Smooth muscle cell (in vitro differentiated cells): ENCODE data around the gene CEBPB. TPM values are rescaled to one million over a fixed set of nuclear protein-coding genes. Genes with fewer than 3 reads are reported as not detected.

ENCODE experiments used
- DNase-seq: peaks from one replicate; lab custom pipeline; 2025; ENCODE audit not compliant: unreplicated experiment; lab: John Stamatoyannopoulos, UW
- H2AFZ ChIP-seq: fragments of 200-600 bp; sonication (generic); 2 replicates; pipeline ENCODE4 v1.6.0; 2016; ENCODE audit warnings: antibody characterized with exemption, low read depth, mild to moderate bottlenecking
- H3F3A ChIP-seq: fragments of 200-600 bp; sonication (generic); 2 replicates; pipeline ENCODE4 v1.6.0; 2017; ENCODE audit warnings: antibody characterized with exemption, low read depth
- H3K27ac ChIP-seq: fragments of 200-600 bp; sonication (generic); 2 replicates; pipeline ENCODE4 v1.5.1; 2016; ENCODE audit warnings: low read depth, mild to moderate bottlenecking
- H3K27me3 ChIP-seq: fragments of 200-600 bp; sonication (generic); 2 replicates; pipeline ENCODE4 v1.6.1; 2016; ENCODE audit warnings: low read depth, mild to moderate bottlenecking
- H3K36me3 ChIP-seq: fragments of 200-600 bp; sonication (generic); 2 replicates; pipeline ENCODE4 v1.5.1; 2016; ENCODE audit warnings: low read depth
- H3K4me1 ChIP-seq: fragments of 200-600 bp; sonication (generic); 2 replicates; pipeline ENCODE4 v1.5.1; 2016; ENCODE audit warnings: low read depth
- H3K4me2 ChIP-seq: fragments of 200-600 bp; sonication (generic); 2 replicates; pipeline ENCODE4 v1.6.0; 2016; ENCODE audit warnings: mild to moderate bottlenecking
- H3K4me3 ChIP-seq: fragments of 200-600 bp; sonication (generic); 2 replicates; pipeline ENCODE4 v1.5.1; 2016; ENCODE audit warnings: mild to moderate bottlenecking
- H3K79me2 ChIP-seq: fragments of 200-600 bp; sonication (generic); 2 replicates; pipeline ENCODE4 v1.6.0; 2016; ENCODE audit warnings: low read depth, mild to moderate bottlenecking
- H3K9ac ChIP-seq: fragments of 200-600 bp; sonication (generic); 2 replicates; pipeline ENCODE4 v1.6.0; 2016; ENCODE audit warnings: low read depth
- H3K9me3 ChIP-seq: fragments of 200-600 bp; sonication (generic); replicated peaks from 2 replicates; pipeline ENCODE4 v1.5.1; 2016; ENCODE audit warnings: low read depth
- H4K20me1 ChIP-seq: fragments of 200-600 bp; sonication (generic); 2 replicates; pipeline ENCODE4 v1.6.0; 2016; ENCODE audit warnings: low read depth
- WGBS: methylation state at CpG from one replicate; pipeline ENCODE4 v1.1.7; 2016; ENCODE audit warnings: low lambda C conversion rate; 5-methylcytosine and 5-hydroxymethylcytosine counted together
- polyA plus RNA-seq: library from polyadenylated mRNA; unstranded; fragments of >200 nt; fragmentation: Nextera tagmentation; extraction: Ambion mirVana; gene quantifications from 2 replicates; pipeline ENCODE4 v1.2.1, GENCODE V29; 2016
- total RNA-seq: library from RNA; depleted of rRNA; stranded (reverse); fragments of >200 nt; gene quantifications from 2 replicates; pipeline ENCODE4 v1.2.3, GENCODE V29; 2014
- TF ChIP-seq, protein P1 (sequence below): fragments of 200-600 bp; sonication (generic); IDR thresholded peaks from 2 replicates; pipeline ENCODE4 v1.5.1; 2017; ENCODE audit warnings: borderline replicate concordance, mild to moderate bottlenecking, antibody characterized with exemption; ENCODE audit not compliant: insufficient read depth, poor library complexity, severe bottlenecking

The CEBPB gene
- total and polyA plus RNA-seq, 2 experiments from 2014 or later: 38.0 to 117 TPM

DNA sequence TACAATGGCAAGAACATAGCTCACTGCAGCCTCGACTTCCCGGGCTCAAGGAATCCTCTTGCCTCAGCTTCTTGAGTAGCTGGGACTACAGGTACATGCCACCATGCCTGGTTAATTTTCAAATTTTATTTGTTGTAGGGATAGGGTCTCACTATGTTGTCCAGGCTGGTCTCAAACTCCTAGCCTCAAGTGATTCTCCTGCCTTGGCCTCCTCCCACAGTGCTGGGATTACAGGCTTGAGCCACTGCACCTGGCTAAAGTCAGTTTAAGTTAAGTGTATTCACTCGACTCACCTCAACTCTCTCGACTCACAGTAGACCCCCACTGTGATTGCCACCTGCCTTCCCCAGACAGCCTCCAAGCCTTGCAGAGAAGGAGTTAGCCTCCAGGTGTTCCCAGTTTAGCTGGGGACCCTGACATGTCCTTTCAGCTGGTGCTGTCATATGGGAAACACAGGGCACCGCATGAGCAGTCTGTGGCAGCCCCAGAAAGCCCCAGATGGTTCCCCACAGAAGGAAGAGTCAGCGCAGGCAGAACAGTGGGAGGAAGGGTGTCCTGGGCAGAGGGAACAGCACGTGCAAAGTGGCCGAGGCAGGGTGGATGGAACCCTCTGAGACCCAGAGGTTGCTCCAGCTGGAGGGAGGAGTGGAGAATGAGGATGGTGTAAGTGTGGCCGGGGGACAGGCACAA, 40.4 kb downstream of the CEBPB start:
- TF ChIP-seq, protein P1, sequence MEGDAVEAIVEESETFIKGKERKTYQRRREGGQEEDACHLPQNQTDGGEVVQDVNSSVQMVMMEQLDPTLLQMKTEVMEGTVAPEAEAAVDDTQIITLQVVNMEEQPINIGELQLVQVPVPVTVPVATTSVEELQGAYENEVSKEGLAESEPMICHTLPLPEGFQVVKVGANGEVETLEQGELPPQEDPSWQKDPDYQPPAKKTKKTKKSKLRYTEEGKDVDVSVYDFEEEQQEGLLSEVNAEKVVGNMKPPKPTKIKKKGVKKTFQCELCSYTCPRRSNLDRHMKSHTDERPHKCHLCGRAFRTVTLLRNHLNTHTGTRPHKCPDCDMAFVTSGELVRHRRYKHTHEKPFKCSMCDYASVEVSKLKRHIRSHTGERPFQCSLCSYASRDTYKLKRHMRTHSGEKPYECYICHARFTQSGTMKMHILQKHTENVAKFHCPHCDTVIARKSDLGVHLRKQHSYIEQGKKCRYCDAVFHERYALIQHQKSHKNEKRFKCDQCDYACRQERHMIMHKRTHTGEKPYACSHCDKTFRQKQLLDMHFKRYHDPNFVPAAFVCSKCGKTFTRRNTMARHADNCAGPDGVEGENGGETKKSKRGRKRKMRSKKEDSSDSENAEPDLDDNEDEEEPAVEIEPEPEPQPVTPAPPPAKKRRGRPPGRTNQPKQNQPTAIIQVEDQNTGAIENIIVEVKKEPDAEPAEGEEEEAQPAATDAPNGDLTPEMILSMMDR: no peak
- Histone ChIP-seq H3K4me3 (no peak overlapping the region), H3F3A (no peaks in the 10 kb centered on the region), H3K27me3 (no peaks in the 10 kb centered on the region), H2AFZ (no peak overlapping the region), H3K4me2 (no peak overlapping the region), H3K79me2 (no peaks in the 10 kb centered on the region), H3K9ac (no peak overlapping the region), H3K9me3 (no peaks in the 10 kb centered on the region), H4K20me1 (no peaks in the 10 kb centered on the region), H3K36me3 (no peaks in the 10 kb centered on the region), H3K27ac (no peak overlapping the region), H3K4me1 (no peaks in the 10 kb centered on the region)
- 90% methylated on average over 9 of the region's 9 CpGs for WGBS
- DNase-seq: no peak

DNA sequence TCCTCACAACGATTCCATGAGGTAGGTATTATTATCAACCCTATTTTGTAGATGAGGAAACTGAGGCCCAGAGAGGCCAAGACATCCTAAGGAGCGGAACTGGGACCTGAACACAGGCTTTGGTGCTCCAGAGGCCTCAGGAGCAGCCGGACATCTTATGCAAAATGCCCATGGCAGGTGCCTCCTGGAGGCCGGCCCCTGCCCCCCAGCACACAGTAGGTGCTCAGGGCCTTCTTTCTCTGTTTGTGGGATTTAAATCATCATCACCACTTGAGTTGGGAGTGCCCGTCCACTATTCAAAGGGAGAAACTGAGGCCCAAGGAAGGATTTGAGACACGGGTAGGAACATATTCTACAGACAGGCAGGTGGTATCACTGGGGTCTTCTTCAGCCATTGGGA, 41.2 kb downstream of the CEBPB start:
- no peaks in the 10 kb centered on the region for H4K20me1 ChIP-seq
- H3K4me2 ChIP-seq: no peak overlapping the region
- TF ChIP-seq, protein P1: no peak
- H3K79me2 ChIP-seq: no peaks in the 10 kb centered on the region
- H2AFZ ChIP-seq: no peak overlapping the region
- no peak overlapping the region for H3K9ac ChIP-seq
- WGBS: 98% methylated on average over 6 of the region's 6 CpGs
- no peak overlapping the region for H3K4me3 ChIP-seq
- H3K4me1 ChIP-seq: no peaks in the 10 kb centered on the region
- H3K27me3 ChIP-seq: no peaks in the 10 kb centered on the region
- H3K9me3 ChIP-seq: no peaks in the 10 kb centered on the region
- DNase-seq: no peak
- no peaks in the 10 kb centered on the region for H3K36me3 ChIP-seq
- no peaks in the 10 kb centered on the region for H3F3A ChIP-seq
- no peak overlapping the region for H3K27ac ChIP-seq

- WGBS: 91% methylated on average over 7 of the region's 7 CpGs
- Histone ChIP-seq H3K4me2 (no peak overlapping the region), H3K27me3 (no peaks in the 10 kb centered on the region), H3K4me3 (no peak overlapping the region), H2AFZ (no peak overlapping the region), H3F3A (no peaks in the 10 kb centered on the region), H3K27ac (no peak overlapping the region), H3K79me2 (no peaks in the 10 kb centered on the region), H3K4me1 (no peaks in the 10 kb centered on the region), H4K20me1 (no peaks in the 10 kb centered on the region), H3K9me3 (no peaks in the 10 kb centered on the region), H3K36me3 (no peaks in the 10 kb centered on the region), H3K9ac (no peak overlapping the region)
- DNase-seq: no peak
- TF ChIP-seq, protein P1: no peak
Observed at GRCh38 chr20:50232651-50233324, 42.2 kb downstream of the CEBPB start.
